ENCODE measurements around the gene GOLGA6L10.
"Not testable (repeated sequence)": the region's sequence is repeated elsewhere in the genome, so short reads cannot be mapped to it uniquely, and the experiment has no call there.

GOLGA6L10 gene

DNA sequence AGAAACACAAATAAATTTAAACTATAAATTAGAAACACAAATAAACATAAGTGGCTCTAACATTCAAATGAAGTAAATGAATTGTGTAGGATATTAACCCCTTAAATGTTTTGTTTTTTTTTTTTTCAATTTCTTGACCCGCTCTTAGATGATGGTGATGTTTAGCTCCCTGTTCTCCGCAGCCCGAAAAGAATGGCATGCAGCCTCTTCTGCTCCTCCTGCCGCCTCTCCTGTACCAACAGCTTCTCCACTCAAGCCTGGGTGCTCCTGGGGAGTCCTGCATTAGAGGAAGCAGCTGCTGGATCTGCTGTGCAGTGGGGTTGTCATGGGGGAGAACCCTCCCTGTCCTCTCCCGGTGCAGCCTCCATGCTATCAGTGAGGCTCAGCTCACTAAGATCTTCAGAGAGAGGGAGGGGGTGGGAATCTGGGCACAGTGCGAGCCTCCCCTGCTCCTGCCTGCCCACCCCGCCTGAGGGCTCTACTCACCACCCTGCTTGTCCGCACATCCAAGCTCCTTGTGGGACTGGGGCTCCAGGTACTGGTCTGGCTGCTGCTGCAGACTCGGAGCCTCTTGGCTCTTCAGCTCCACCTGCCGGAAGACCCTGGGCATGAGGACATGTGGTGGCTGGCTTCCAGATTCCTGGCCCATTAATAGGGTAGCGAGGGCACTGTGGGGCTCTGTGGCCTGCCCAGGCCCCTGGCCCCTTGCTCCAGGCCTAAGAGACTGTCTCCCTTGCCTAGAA, 6.5 kb downstream of the GOLGA6L10 start:
- DNase-seq (ENCODE audit: low read depth), result not testable (repeated sequence)

DNA sequence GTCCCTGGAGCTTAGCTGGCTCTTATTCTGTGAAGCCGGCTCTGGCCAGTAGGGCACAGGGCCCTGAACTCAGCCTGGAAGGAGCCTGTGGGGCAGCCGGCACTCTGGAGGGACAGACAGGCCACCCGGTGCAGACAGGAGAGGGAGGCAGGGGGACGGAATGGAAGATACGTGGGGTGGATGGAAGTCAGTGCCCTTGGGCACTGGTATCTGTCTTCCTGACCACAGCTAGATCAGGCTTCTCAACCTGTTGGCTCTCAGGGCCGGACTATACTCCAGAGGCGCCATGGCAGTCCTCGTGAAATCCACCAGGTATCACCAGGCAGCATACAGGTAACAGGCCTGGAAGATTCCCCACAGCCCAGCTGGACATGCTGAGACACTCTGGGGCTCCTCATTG, 10.7 kb downstream of the GOLGA6L10 start:
- DNase-seq (ENCODE audit: low read depth), result not testable (repeated sequence)

DNA sequence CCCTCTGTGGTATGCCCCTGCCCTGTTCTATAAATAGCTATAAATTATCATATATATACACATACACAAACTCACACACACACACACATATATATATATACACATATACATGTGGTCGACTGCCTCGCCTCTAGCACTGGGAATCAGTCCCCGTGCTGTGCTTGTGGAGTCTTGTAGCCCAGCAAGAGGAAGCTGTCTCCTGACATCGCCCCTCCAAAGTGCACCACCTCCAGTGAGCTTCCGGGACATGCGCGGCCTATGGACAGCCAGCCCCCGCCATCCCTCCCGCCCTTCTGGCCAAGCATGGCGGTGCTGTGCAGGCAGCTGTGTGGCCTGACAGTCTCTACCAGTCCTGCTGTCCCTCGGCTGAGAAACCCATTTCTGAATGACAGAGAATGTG, 11.2 kb downstream of the GOLGA6L10 start:
- DNase-seq (ENCODE audit: low read depth), result not testable (repeated sequence)

DNA sequence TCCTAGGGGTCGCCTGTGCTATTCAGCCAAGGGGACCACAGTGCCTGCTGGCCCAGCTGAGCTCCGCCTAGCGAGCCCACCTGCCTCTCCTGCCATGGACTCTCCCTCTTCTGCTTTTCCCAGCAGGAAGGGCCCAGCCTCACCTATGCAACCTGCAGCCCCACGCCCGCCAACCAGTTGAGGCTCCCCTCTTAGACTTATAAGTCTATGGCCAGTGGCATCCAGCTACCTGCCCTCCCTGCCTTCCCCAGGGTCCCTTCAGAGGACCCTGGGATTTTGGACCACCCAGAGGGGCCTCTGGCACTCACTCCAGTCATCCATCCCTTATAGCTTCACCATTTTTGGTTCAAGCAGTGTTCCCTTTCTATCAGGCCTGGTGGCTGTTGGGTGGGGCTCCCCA, 12.2 kb downstream of the GOLGA6L10 start:
- DNase-seq (ENCODE audit: low read depth), result not testable (repeated sequence)

DNA sequence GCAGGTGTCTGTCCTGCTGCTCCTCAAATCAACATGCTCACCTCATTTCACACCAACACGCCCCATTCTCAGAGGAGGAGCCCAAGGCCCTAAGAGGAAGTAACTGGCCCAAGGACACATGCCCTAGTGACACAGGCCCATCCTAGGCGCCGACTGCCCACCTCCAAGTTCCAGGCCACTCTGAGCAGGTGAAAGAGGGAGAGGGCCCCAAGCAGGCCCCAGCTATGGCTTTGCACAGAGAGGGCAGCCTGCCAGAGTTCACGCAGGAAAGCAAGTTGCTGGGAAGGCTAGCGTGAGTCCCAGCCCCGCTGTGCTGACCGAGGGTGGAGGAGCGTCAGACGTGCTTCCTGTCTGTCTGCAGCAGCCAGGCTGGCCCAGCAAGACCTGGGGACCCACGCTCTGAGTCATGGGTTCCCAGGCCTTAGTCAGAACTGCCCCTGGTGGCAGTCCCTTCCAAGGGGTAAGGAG, 13.1 kb downstream of the GOLGA6L10 start:
- DNase-seq (ENCODE audit: low read depth), result not testable (repeated sequence)

DNA sequence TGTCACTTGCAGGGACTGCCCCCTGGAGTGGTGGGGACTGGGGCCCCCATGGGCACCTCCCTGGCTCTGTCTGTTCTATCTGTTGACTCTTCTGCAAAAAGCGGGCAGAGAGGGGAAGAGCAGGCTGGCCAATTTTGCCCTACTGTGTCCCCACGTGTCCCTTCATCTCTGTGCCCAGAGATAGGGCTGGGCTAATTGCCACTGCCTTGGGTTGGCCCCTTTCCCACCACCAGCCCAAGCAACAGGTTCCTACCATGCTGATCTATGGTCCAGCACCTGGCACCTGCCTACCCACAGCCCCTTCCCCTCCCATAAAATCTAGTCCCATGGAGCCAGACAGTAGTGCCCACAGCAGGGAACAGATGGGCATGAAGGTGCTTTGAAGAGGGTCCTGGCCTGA, 14.3 kb downstream of the GOLGA6L10 start:
- DNase-seq (ENCODE audit: low read depth), result not testable (repeated sequence)

DNA sequence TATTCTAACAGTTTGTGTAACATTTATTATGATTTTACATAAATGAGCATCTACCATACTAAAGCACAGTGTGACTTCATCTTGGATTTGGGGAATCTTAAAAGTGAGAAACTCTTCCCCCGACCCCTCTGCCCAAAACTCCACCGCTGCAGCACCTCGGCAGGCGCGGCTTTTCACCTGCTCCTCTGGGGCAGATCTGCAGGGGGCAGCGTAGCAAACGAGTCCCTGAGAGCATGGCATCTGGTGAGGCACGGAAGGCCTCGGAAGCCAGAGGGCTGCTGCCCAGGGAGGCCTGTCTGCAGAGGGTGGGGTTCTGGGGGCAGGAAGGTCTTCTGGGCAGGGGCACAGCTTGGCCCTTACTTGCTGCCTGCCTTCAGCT, 14.7 kb downstream of the GOLGA6L10 start:
- not testable (repeated sequence) for DNase-seq (ENCODE audit: low read depth)

DNA sequence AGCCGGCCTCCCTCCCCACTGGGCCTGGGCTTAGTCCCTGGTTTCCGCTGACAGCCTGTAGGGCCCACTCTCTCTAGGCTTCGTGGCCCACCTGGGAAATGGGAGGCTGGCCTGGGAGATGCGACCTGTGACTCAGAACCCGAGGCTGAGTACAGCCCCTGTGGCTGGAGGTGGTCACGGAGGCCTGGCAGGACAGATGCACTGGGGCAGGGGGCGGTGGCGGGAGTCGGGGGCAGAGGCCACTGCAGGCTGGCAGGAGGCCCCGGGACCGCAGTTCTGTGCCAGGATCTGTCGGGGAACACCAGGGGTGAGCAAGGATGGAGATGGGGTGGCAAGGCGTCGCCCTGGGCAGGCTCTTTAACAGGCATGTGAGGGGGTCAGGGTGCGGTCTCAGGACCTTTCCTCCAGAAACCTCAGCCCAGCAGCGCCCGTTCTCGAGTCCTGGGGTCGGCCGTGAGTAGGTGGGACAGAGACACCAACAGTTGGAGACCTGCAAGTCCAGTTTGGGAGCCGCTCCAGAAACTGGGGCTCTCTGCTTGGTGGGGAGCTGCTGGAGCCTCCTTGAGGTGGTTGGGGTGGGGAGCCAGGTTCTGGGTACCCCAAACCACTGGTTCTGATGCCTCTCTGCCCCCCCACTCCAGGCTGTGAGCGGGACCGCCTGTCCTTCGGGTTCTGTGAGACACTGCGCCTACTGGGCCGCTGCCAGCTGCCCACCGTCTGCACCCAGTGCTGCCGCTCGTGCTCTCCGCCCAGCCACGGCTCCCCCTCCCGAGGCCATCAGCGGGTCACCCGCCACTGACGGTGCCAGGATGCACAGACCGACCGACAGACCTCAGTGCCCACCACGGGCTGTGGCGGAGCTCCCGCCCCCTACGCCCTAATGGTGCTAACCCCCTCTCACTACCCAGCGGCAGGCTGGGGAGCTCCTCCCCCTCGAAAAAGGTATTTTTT, 15.4 kb downstream of the GOLGA6L10 start:
- not testable (repeated sequence) for DNase-seq (ENCODE audit: low read depth)

DNA sequence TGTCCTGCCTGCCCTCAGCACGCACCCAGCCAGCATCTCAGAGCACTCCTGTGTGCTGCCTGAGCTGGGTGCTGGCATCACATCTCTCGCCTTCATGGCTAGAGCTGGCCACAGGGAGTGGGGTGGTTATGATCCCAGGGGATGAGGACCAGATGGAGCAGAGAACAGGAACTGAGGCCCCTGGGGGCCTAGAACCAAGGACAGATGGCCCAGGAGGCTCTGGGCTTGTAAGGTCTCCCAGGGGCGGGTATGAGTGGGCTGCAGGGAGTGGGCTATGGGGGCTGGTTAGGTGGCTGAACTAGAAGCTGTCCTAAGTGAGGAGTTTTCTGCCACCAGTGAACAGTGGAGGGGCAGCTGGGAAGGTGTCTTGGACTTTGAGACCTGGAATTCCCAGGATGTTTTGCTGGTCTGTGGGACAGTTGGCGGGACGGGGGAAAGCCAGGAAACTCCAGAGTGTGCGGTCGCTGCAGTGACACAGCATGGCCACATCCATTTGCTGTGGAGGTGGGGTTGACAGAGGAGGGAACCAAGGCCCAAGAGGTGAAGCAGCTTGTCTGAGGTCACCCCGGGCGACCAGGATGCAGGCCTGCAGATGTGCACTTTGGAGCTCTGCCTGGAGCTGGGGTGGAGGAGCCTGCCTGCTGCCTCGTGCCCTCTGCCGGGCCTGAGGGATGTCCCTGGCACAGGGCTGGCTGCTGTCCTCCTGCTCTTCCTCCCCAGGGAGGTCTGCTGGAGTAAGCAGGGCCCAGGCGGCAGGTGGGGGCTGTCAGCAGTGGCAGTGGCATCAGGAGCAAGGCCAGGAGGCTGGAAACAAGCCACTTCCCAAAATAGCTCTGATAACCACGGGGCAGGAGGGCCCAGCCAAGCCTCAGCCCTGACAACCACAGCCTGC, 16.3 kb downstream of the GOLGA6L10 start:
- DNase-seq (ENCODE audit: low read depth), result not testable (repeated sequence)

DNA sequence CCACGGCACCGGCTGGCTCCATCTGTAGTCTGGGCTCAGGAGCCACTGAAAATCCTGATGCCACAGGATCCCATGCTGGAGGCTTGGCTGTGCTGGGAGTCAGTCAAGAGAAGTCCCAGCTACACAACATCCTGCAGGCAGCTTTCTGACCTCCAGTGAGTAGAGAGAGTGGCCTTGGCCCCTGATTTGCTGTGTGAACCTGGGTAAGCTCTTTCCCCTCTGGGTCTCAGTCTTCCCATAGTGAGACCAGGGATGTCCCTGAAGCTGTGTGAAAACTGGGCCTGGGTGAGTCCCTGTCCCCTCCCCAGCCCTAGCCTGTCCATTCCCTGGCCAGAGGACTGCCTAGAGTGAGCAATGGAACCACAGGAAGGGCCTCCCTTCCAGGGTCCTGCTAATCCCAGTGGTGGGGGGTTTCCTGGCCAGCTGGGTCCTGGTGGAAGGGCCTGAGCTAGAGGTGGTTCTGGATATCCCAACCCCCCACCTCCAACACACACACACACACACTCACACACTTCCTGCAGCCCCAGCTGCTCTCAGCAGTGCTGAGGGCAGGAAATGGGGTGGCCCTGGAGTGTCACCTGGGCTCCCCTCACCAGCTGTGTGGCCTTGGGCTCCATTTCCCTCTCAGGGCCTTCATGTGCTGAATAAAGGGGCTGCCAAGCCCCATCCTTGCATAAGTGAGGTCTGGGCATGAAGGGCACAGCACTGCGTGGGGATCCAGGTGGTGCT, 17.5 kb downstream of the GOLGA6L10 start:
- not testable (repeated sequence) for DNase-seq (ENCODE audit: low read depth)

DNA sequence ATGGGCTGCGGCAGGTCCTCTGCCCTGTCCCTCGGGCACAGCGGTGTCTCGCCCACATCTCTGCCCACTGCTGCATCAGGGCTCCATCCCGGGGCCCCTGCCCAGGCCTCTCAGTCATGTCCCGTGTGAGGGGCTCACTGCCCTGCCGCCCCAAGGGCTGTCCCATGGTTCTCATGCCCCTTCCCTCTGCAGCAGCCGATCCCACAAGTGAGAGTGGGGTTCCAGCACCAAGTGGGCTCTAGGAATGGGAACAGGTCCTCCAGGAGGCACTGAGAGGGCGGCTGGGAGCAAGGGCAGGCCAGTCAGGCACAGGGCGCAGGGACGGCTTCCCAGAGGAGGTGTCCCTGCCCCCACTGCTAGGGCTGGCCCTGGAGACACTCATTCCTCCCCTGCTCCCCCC, 18.4 kb downstream of the GOLGA6L10 start:
- not testable (repeated sequence) for DNase-seq (ENCODE audit: low read depth)

DNA sequence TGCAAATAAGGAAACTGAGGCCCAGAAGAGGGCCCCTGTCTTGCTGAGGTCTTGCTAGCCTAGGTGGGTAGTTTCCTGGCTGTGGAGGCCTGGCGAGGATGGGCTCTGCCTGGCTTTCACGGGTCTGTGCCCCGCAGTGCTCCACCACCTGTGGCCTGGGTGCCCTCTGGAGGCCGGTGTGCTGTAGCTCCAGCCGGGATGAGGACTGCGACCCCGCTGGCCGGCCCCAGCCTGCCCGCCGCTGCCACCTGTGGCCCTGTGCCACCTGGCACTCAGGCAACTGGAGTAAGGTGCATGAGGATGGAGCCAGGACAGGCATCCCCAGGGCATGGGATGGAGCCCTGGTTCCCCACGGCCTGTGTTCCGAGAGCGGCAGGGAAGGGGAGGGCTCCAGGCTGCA, 20.2 kb downstream of the GOLGA6L10 start:
- not testable (repeated sequence) for DNase-seq (ENCODE audit: low read depth)

DNA sequence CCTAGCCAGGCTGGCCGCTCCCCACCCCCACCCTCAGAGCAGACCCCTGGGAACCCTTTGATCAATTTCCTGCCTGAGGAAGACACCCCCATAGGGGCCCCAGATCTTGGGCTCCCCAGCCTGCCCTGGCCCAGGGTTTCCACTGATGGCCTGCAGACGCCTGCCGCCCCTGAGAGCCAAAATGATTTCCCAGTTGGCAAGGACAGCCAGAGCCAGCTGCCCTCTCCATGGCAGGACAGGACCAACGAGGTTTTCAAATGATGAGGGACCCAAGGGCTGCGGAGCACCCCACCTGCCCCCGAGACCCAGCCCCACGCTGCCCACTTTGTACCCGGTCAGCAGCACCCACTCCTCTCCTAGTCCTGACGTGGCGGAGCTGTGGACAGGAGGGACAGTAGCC, 21.9 kb downstream of the GOLGA6L10 start:
- not testable (repeated sequence) for DNase-seq (ENCODE audit: low read depth)

DNA sequence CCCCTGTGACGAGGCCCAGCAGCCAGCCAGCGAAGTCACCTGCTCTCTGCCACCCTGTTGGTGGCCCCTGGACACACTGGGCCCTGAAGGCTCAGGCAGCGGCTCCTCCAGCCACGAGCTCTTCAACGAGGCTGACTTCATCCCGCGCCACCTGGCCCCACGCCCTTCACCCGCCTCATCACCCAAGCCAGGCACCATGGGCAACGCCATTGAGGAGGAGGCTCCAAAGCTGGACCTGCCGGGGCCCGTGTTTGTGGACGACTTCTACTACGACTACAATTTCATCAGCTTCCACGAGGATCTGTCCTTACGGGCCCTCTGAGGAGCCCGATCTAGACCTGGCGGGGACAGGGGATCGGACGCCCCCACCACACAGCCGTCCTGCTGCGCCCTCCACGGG, 22.4 kb downstream of the GOLGA6L10 start:
- not testable (repeated sequence) for DNase-seq (ENCODE audit: low read depth)

DNA sequence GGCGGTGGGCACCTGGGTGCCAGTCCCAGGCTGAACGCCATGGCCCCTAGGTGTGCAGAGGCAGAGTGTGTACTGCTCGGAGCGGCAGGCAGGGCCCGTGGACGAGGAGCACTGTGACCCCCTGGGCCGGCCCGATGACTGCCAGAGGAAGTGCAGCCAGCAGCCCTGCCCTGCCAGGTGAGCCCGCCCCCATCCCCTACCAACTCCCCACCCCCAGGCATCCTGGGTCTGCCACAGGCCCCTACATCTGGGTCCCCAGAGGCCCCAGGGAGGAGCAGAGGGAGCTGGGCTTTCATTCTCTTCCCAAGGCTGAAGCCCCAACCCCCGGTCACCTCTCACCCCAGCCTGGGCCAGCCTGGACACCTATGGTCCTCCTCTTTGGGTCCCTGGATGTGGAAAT, 23.6 kb downstream of the GOLGA6L10 start:
- DNase-seq (ENCODE audit: low read depth), result not testable (repeated sequence)

DNA sequence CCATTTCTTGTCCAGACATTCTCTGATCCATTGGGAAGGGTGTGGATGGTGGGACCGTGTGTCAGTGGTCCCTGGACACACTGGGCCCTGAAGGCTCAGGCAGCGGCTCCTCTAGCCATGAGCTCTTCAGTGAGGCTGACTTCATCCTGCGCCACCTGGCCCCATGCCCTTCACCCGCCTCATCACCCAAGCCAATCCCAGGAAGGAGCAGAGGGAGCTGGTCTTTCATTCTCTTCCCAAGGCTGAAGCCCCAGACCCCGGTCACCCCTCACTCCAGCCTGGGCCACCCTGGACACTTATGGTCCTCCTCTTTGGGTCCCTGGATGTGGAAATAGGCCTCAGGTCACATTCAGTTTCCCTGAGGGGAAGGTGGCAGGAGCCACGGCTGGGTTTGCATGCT, 24.4 kb downstream of the GOLGA6L10 start:
- not testable (repeated sequence) for DNase-seq (ENCODE audit: low read depth)

DNA sequence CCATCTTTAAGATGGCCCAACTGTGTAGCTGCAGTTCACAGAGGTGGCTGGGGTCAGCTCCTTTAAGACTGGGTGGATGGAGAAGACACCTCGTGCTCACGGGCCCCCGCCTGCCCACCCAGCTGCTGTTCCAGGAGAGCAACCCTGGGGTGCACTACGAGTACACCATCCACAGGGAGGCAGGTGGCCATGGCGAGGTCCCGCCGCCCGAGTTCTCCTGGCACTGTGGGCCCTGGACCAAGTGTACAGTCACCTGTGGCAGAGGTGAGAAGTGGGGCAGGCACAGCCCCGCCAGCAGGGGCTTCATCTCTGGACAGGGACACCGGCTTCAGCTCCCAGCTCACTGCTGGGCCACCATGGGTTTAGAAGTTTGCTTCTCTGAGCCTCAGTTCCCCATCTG, 26.8 kb downstream of the GOLGA6L10 start:
- DNase-seq (ENCODE audit: low read depth), result not testable (repeated sequence)

DNA sequence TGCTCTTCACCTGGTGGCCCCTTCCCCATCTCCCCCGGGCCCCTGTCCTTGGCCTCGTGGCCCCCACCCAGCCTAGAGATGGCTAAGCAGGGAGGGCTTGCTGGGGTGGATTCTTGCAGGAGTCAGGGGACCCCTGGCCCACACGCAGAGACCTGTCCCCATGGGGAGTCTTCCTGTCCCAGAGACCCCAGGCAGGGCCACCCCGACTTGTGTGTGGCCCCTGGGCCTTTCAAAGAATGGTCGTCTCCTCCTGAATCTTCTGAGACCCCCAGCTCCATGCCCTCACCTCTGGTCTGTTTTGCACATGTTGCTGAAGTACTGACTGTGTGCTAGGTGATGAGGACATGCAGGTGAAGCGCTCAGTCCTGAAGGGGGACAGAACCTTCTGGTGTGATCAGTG, 28.4 kb downstream of the GOLGA6L10 start:
- not testable (repeated sequence) for DNase-seq (ENCODE audit: low read depth)

DNA sequence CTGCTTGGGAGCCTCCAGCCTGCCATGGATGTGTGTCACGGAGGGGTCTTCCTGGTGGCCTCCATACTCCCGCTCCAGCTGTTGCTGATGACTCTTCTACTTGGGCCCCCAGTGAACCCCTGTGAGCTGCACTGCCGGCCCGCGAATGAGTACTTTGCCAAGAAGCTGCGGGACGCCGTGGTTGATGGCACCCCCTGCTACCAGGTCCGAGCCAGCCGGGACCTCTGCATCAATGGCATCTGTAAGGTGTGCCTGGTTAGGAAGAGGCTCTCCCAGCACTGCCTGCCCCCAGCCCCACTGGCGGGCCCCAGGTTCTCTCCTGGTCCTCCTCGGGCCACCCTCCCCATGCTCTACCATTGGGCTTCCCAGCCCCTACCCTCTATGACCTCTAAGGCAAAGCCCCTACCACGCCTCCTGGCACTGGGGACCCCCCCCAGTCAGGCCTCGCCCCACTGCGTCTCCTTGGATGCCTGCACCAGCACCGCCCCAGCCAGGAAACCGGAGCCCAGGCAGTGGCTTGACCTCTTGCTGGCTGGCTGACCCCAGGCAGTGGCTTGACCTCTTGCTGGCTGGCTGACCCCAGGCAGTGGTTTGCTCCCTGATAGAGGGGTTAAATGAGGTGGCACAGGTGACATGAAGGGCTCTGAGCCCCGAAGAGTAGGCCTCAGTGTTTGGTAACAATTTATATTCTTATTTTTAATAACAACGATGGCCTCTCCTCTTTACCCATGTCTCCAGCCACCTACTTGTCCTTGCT, 29.6 kb downstream of the GOLGA6L10 start:
- not testable (repeated sequence) for DNase-seq (ENCODE audit: low read depth)

DNA sequence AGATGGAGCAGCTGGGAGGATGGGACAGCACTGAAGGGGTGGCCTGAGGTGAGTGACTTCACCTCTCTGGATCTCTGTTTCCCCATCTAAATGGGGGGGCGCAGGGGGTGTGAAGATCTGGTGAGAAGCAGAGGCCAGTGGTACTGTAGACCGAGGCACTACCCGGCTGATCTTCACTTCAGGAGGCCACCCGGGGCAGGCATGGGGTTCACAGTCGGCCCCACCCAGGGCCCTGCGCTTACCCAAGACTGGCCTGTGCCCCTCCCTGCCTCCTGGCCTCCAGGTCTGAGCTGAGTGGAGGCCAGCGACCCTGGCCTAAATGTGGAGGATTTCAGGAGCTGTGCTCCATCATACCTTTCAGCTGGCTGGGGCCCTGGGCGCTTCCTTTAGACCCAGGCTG, 31.0 kb downstream of the GOLGA6L10 start:
- DNase-seq (ENCODE audit: low read depth), result not testable (repeated sequence)

All from activated T-helper 9 cell treated with anti-CD3 and anti-CD28 coated beads, Interleukin-2, amount 50 U/mL, for 16 hours (primary cell).